Endothelial cell of umbilical vein (primary cell): ENCODE data around the gene DIP2C. TPM values are rescaled to one million over a fixed set of nuclear protein-coding genes. Genes with fewer than 3 reads are reported as not detected.

Source experiments
- BruUV-seq: library from RNA; stranded (reverse); fragments of 400-500 nt; replicated peaks from 2 replicates; lab custom pipeline; 2021; lab: Mats Ljungman, UMichigan
- CTCF ChIA-PET: fragments of 300-600, 350-600 bp; sonication (Branson Sonifier 250); formaldehyde crosslinking; loops from one replicate; lab custom pipeline; 2021; ENCODE audit warnings: antibody characterized with exemption, inconsistent platforms; lab: Charles Lee
- POLR2A ChIA-PET: fragments of 300-600, 350-600 bp; sonication (Branson Sonifier 250); formaldehyde crosslinking; loops from one replicate; lab custom pipeline; 2021; ENCODE audit warnings: antibody characterized with exemption, inconsistent platforms; lab: Charles Lee
- DNase-seq: peaks from one replicate; pipeline ENCODE4 v3.0.0-alpha.2; 2011; ENCODE audit warnings: low read depth, low spot score
- FAIRE-seq: peaks from 2 replicates; lab custom pipeline; 2011; peaks lifted over from hg19 to GRCh38; lab: Jason Lieb, UNC
- H2AFZ ChIP-seq: 2 replicates; pipeline ENCODE4 v1.6.0; 2012; ENCODE audit warnings: low read depth, low read length, control low read depth, inconsistent platforms
- H3K27ac ChIP-seq: 2 replicates; pipeline ENCODE4 v1.5.1; 2011; ENCODE audit warnings: low read depth, mild to moderate bottlenecking, control low read depth, low read length, moderate library complexity; ENCODE audit not compliant: insufficient read depth
- H3K27me3 ChIP-seq, 2 experiments: 2 replicates each; pipeline versions ENCODE4 v1.6.0 to v1.6.1; 2011; ENCODE audit warnings: low read length in 2 of 2, mixed read lengths in 1 of 2; ENCODE audit not compliant: control insufficient read depth in 2 of 2, insufficient read depth in 2 of 2
- H3K36me3 ChIP-seq, 2 experiments: 2 replicates in 1 of 2; 3 replicates in 1 of 2; pipeline ENCODE4 v1.5.1; 2011; ENCODE audit warnings: low read length in 2 of 2, mild to moderate bottlenecking in 1 of 2, moderate library complexity in 1 of 2; ENCODE audit not compliant: control insufficient read depth in 2 of 2, insufficient read depth in 2 of 2; ENCODE audit errors: extremely low read depth in 1 of 2
- H3K4me1 ChIP-seq: 3 replicates; pipeline ENCODE4 v1.5.1; 2011; ENCODE audit warnings: mild to moderate bottlenecking, low read length; ENCODE audit not compliant: control insufficient read depth, insufficient read depth; ENCODE audit errors: extremely low read depth
- H3K4me2 ChIP-seq: 2 replicates; pipeline ENCODE4 v1.6.1; 2011; ENCODE audit warnings: low read length, control low read depth, mixed read lengths; ENCODE audit not compliant: insufficient read depth
- H3K4me3 ChIP-seq, 3 experiments: fragments of 200-600 bp in 1 of 3; sonication (generic), shearing (Covaris generic) in 1 of 3; replicated peaks in 1 of 3; 2 replicates each; pipeline ENCODE4 v1.5.1; 2011 to 2016; ENCODE audit warnings: control low read depth in 3 of 3, low read length in 3 of 3, mild to moderate bottlenecking in 2 of 3, inconsistent platforms in 1 of 3, low read depth in 1 of 3, moderate library complexity in 1 of 3; ENCODE audit not compliant: insufficient read depth in 1 of 3
- H3K79me2 ChIP-seq: 2 replicates; pipeline ENCODE4 v1.6.0; 2012; ENCODE audit warnings: low read length, inconsistent platforms; ENCODE audit not compliant: control insufficient read depth, insufficient read depth
- H3K9ac ChIP-seq: replicated peaks from 2 replicates; pipeline ENCODE3; 2011; ENCODE audit warnings: low read length, control low read depth; ENCODE audit not compliant: insufficient read depth; ENCODE audit errors: extremely low read depth
- H3K9me1 ChIP-seq: replicated peaks from 3 replicates; pipeline ENCODE4 v1.6.0; 2011; ENCODE audit warnings: mild to moderate bottlenecking, low read length; ENCODE audit not compliant: control insufficient read depth, insufficient read depth; ENCODE audit errors: extremely low read depth
- H3K9me3 ChIP-seq: replicated peaks from 2 replicates; pipeline ENCODE4 v1.5.1; 2012; ENCODE audit warnings: low read length, inconsistent platforms; ENCODE audit not compliant: control insufficient read depth, insufficient read depth
- H4K20me1 ChIP-seq: replicated peaks from 2 replicates; pipeline ENCODE3; 2011; ENCODE audit warnings: mild to moderate bottlenecking, low read length; ENCODE audit not compliant: control insufficient read depth, insufficient read depth; ENCODE audit errors: extremely low read depth
- CTCF ChIP-seq, 2 donors: IDR thresholded peaks; 1 replicate in 1 of 2; 2 replicates in 1 of 2; pipeline ENCODE4 v1.5.1; 2011; ENCODE audit warnings: low read length in 2 of 2, mild to moderate bottlenecking in 2 of 2, moderate library complexity in 2 of 2, control low read depth in 1 of 2, inconsistent platforms in 1 of 2, low read depth in 1 of 2; ENCODE audit not compliant: insufficient read depth in 1 of 2; ENCODE audit errors: extremely low read depth in 1 of 2
- EZH2 ChIP-seq: IDR thresholded peaks from 2 replicates; pipeline ENCODE4 v1.6.1; 2012; ENCODE audit warnings: borderline replicate concordance, low read depth, mild to moderate bottlenecking, moderate library complexity, low read length, inconsistent platforms; ENCODE audit not compliant: severe bottlenecking
- FOS ChIP-seq: IDR thresholded peaks from 2 replicates; pipeline ENCODE4 v1.6.1; 2011; ENCODE audit warnings: mild to moderate bottlenecking, low read length, moderate library complexity, borderline replicate concordance; ENCODE audit not compliant: insufficient read depth
- GATA2 ChIP-seq: IDR thresholded peaks from 2 replicates; pipeline ENCODE4 v1.7.0; 2011; ENCODE audit warnings: low read depth, mild to moderate bottlenecking, moderate library complexity, mixed read lengths, low read length; ENCODE audit not compliant: insufficient read length, insufficient read depth
- JUN ChIP-seq: IDR thresholded peaks from 2 replicates; pipeline ENCODE4 v1.6.1; 2011; ENCODE audit warnings: borderline replicate concordance, low read depth; ENCODE audit not compliant: insufficient read length, insufficient read depth
- MAX ChIP-seq: IDR thresholded peaks from 2 replicates; pipeline ENCODE4 v1.6.1; 2011; ENCODE audit not compliant: insufficient read depth, insufficient read length
- MYC ChIP-seq: IDR thresholded peaks from one replicate; pipeline ENCODE4 v1.6.1; 2011; ENCODE audit warnings: mild to moderate bottlenecking, low read depth, low read length
- POLR2A ChIP-seq: IDR thresholded peaks from 2 replicates; pipeline ENCODE4 v1.6.1; 2012; ENCODE audit warnings: low read depth, mild to moderate bottlenecking, control low read depth, low read length
- POLR2AphosphoS5 ChIP-seq: IDR thresholded peaks from 2 replicates; pipeline ENCODE4 v1.6.1; 2012; ENCODE audit warnings: low read depth, mild to moderate bottlenecking, control low read depth, low read length, moderate library complexity; ENCODE audit not compliant: insufficient read depth
- dilution Hi-C: fragments of 300-500 bp; cut with MboI; formaldehyde crosslinking; loops from one replicate; pipeline ENCODE4 v1.15.0; 2019; ENCODE audit warnings: low sequenced_read_pairs; ENCODE audit not compliant: extremely low pct_ligation_motif_present
- intact Hi-C: fragments of 100-400 bp; cut with micrococcal nuclease; formaldehyde crosslinking; loops from one replicate; pipeline ENCODE4 v1.10.0; 2022
- polyA plus RNA-seq, 4 experiments: library from polyadenylated mRNA; depleted of rRNA in 3 of 4; stranded (reverse) in 3 of 4; unstranded in 1 of 4; fragments of >200 nt; gene quantifications; 2 replicates each; pipeline versions ENCODE4 v1.2.1 to v1.2.3, GENCODE V29; 2011 to 2012; ENCODE audit warnings: missing spikeins in 1 of 4
- total RNA-seq: library from RNA; stranded (reverse); gene quantifications from 2 replicates; pipeline ENCODE4 v1.2.3, GENCODE V29; 2021

DIP2C gene
- total and polyA plus RNA-seq, 2 donors (not counting 3 experiments of a cell fraction or from before 2014, with no cell fraction given): 3.6 to 10.7 TPM

DNA sequence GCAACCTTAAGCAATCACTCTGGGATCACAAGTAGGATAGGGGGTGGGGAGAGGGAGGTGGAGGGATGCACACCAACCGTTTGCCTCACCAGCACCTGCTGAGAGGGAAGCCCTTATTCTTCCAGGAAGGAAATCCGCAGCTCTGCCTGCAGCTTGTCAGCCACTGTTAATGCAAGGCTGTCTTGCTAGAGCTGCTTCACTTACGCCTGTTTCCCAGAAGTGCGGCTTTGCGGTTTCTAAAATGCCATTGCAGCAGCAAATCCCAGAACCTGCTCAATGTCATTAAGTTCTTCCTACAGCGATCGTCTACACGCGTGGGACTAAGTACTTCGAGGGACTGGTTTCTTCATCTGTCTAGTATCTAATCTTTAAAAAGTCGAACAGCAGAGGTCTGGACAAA lies 363.1 kb downstream of the DIP2C start:
- no TSS peak for BruUV-seq
- dilution Hi-C loops (no loop called here), intact Hi-C loops (no loop called here)
- no peak for FAIRE-seq
- Histone ChIP-seq H3K9me1 (no peaks in the 10 kb centered on the region), H3K27me3 (no peaks in the 10 kb centered on the region), H3K27ac (no peak overlapping the region), H3K79me2 (no peaks in the 10 kb centered on the region), H3K9ac (no peak overlapping the region), H4K20me1 (no peaks in the 10 kb centered on the region), H3K9me3 (no peaks in the 10 kb centered on the region), H2AFZ (no peak overlapping the region), H3K4me2 (no peak overlapping the region), H3K4me3 (no peak overlapping the region), H3K4me1 (peaks cover 19% of the 10 kb centered on the region), H3K36me3 (no peaks in the 10 kb centered on the region)
- POLR2A ChIA-PET: no interaction called here
- CTCF ChIA-PET: no interaction called here
- DNase-seq: no peak
- TF ChIP-seq MAX: no peak
- no peak for TF ChIP-seq CTCF (IDR thresholded peaks at IDR 0.05; ENCODE audit: extremely low read depth in 1 of 2, insufficient read depth in 1 of 2, low read depth in 1 of 2, low read length in 2 of 2)
- no peak for TF ChIP-seq POLR2A
- TF ChIP-seq MYC: no peak
- TF ChIP-seq POLR2AphosphoS5: no peak
- no peak for TF ChIP-seq JUN
- no peak for TF ChIP-seq FOS
- TF ChIP-seq EZH2: no peak
- TF ChIP-seq GATA2: no peak
